B cell (primary cell): Measurements from ENCODE around the gene OR2M5. TPM values are rescaled to one million over a fixed set of nuclear protein-coding genes. Genes with fewer than 3 reads are reported as not detected.
A peak's percentile ranks its signal among the peaks of the same experiment; 100 is the strongest.

Source experiments
- ATAC-seq: fragments of 200-7000 bp; cut with Tn5 transposase; one replicate; pipeline ENCODE4 v1.10.0; 2021; ENCODE audit warnings: low read depth, mild to moderate bottlenecking, moderate number of reproducible peaks, moderate library complexity
- CTCF ChIA-PET: fragments of 350-600 bp; sonication (Branson Sonifier 250); formaldehyde crosslinking; loops from one replicate; lab custom pipeline; 2021; ENCODE audit warnings: antibody characterized with exemption, inconsistent platforms; lab: Charles Lee
- POLR2A ChIA-PET: fragments of 350-600 bp; sonication (Branson Sonifier 250); formaldehyde crosslinking; loops from one replicate; lab custom pipeline; 2021; ENCODE audit warnings: antibody characterized with exemption; lab: Charles Lee
- DNase-seq: peaks from one replicate; pipeline ENCODE4 v3.0.0; 2013
- H2AFZ ChIP-seq: 2 replicates; pipeline ENCODE4 v1.6.1; 2012; ENCODE audit warnings: mild to moderate bottlenecking, low read depth, low read length; ENCODE audit not compliant: insufficient read depth, poor library complexity, severe bottlenecking
- H3K27ac ChIP-seq, 2 donors: 1 replicate in 1 of 2; 2 replicates in 1 of 2; pipeline ENCODE4 v1.5.1; 2012 to 2013; ENCODE audit warnings: low read length in 2 of 2, mild to moderate bottlenecking in 2 of 2, moderate library complexity in 1 of 2
- H3K27me3 ChIP-seq, 4 experiments: fragments of 200-600 bp in 1 of 4; sonication (generic) in 1 of 4; replicated peaks in 1 of 4; 1 replicate in 2 of 4; 2 replicates in 2 of 4; pipeline versions ENCODE4 v1.6.1 to v1.7.0; 2013 to 2016; ENCODE audit warnings: low read length in 3 of 4, mild to moderate bottlenecking in 2 of 4, mixed read lengths in 1 of 4, moderate library complexity in 1 of 4; ENCODE audit not compliant: insufficient read depth in 4 of 4, control insufficient read depth in 3 of 4; ENCODE audit errors: control extremely low read depth in 1 of 4
- H3K36me3 ChIP-seq, 2 experiments: replicated peaks in 1 of 2; 1 replicate in 1 of 2; 2 replicates in 1 of 2; pipeline versions ENCODE4 v1.6.1 to v1.7.1; 2013; ENCODE audit warnings: low read length in 1 of 2; ENCODE audit not compliant: insufficient read depth in 2 of 2, control insufficient read depth in 1 of 2; ENCODE audit errors: control extremely low read depth in 1 of 2, extremely low read depth in 1 of 2
- H3K4me1 ChIP-seq, 2 donors: fragments of 200-600 bp in 1 of 2; sonication (generic) in 1 of 2; 1 replicate in 1 of 2; 2 replicates in 1 of 2; pipeline versions ENCODE4 v1.5.1 to v1.6.1; 2013 to 2017; ENCODE audit warnings: low read length in 2 of 2; ENCODE audit not compliant: control insufficient read depth in 2 of 2, insufficient read depth in 2 of 2
- H3K4me2 ChIP-seq: replicated peaks from 2 replicates; pipeline ENCODE3; 2012; ENCODE audit warnings: mild to moderate bottlenecking, low read depth, low read length; ENCODE audit not compliant: poor library complexity, severe bottlenecking
- H3K4me3 ChIP-seq, 5 experiments: fragments of 200-600 bp in 1 of 5; sonication (generic) in 1 of 5; 1 replicate in 3 of 5; 2 replicates in 2 of 5; pipeline versions ENCODE4 v1.5.1 to v1.7.0; 2011 to 2016; ENCODE audit warnings: low read length in 4 of 5, mild to moderate bottlenecking in 4 of 5, low read depth in 2 of 5, control low read depth in 1 of 5, moderate library complexity in 1 of 5; ENCODE audit not compliant: insufficient read depth in 1 of 5; ENCODE audit errors: control extremely low read depth in 1 of 5, extremely low read depth in 1 of 5
- H3K79me2 ChIP-seq: fragments of 200-600 bp; sonication (generic); one replicate; pipeline ENCODE4 v1.6.0; 2016; ENCODE audit warnings: low read length; ENCODE audit not compliant: control insufficient read depth, insufficient read depth
- H3K9ac ChIP-seq: fragments of 200-600 bp; sonication (generic); 2 replicates; pipeline ENCODE4 v1.6.1; 2017; ENCODE audit warnings: mild to moderate bottlenecking, low read length, moderate library complexity
- H3K9me3 ChIP-seq, 3 donors: one replicate each; pipeline versions ENCODE4 v1.6.1 to v1.7.1; 2013; ENCODE audit warnings: low read length in 2 of 3; ENCODE audit not compliant: control insufficient read depth in 2 of 3, insufficient read depth in 1 of 3; ENCODE audit errors: control extremely low read depth in 1 of 3
- H4K20me1 ChIP-seq: 2 replicates; pipeline ENCODE4 v1.6.0; 2012; ENCODE audit warnings: mild to moderate bottlenecking, low read length; ENCODE audit not compliant: insufficient read depth, control insufficient read depth, poor library complexity, severe bottlenecking
- H3K27ac Mint-ChIP-seq: one replicate; pipeline ENCODE4 v1.8.0; 2021; ENCODE audit warnings: mixed read lengths
- H3K27me3 Mint-ChIP-seq: one replicate; pipeline ENCODE4 v1.8.0; 2021; ENCODE audit warnings: mixed read lengths
- H3K4me1 Mint-ChIP-seq: one replicate; pipeline ENCODE4 v1.8.0; 2021; ENCODE audit warnings: mixed read lengths
- H3K4me3 Mint-ChIP-seq: one replicate; pipeline ENCODE4 v1.8.0; 2021; ENCODE audit warnings: mixed read lengths
- H3K9me3 Mint-ChIP-seq: one replicate; pipeline ENCODE4 v1.8.0; 2022; ENCODE audit warnings: mixed read lengths; ENCODE audit not compliant: insufficient read depth
- CTCF ChIP-seq: fragments of 200-600 bp; IDR thresholded peaks from one replicate; pipeline ENCODE4 v1.8.0; 2022; ENCODE audit warnings: antibody characterized with exemption, mild to moderate bottlenecking
- EZH2 ChIP-seq: IDR thresholded peaks from 2 replicates; pipeline ENCODE4 v1.6.1; 2012; ENCODE audit warnings: borderline replicate concordance, low read depth, mild to moderate bottlenecking, moderate library complexity, low read length; ENCODE audit not compliant: insufficient read depth, poor library complexity, severe bottlenecking
- WGBS: methylation state at CpG from one replicate; pipeline ENCODE4 v1.1.5; 2013; ENCODE audit warnings: missing lambda C conversion rate; ENCODE audit not compliant: insufficient coverage; 5-methylcytosine and 5-hydroxymethylcytosine counted together
- intact Hi-C: fragments of 100-400 bp; cut with micrococcal nuclease; formaldehyde crosslinking; loops from one replicate; pipeline ENCODE4 v1.10.0; 2022
- polyA plus RNA-seq: library from polyadenylated mRNA; depleted of rRNA; stranded (reverse); fragments of >200 nt; gene quantifications from 2 replicates; pipeline ENCODE4 v1.2.3, GENCODE V29; 2012
- total RNA-seq, 2 donors: library from RNA; stranded (reverse); fragments of 120-200 nt in 1 of 2; gene quantifications; 1 replicate in 1 of 2; 2 replicates in 1 of 2; pipeline versions ENCODE4 v1.2.3 to v1.2.4, GENCODE V29; 2013 to 2022

Gene OR2M5
- total and polyA plus RNA-seq, 2 donors (not counting 1 experiment from before 2014, with no cell fraction given) = not detected

- Histone ChIP-seq H3K27ac (no peak overlapping the region), H3K4me3 (no peak overlapping the region), H3K4me1 (peaks cover 0 to 8% of the 10 kb centered on the region in 2 donors), H3K27me3 (no peaks in the 10 kb centered on the region), H3K36me3 (no peaks in the 10 kb centered on the region), H3K79me2 (no peaks in the 10 kb centered on the region), H2AFZ (no peak overlapping the region), H3K4me2 (no peak overlapping the region), H3K9me3 (no peaks in the 10 kb centered on the region), H4K20me1 (no peaks in the 10 kb centered on the region), H3K9ac (no peak overlapping the region)
- CTCF ChIA-PET = no interaction called here
- TF ChIP-seq EZH2 (no peak), CTCF (no peak)
- ATAC-seq (no peak), DNase-seq (peak; percentile 8)
- intact Hi-C loops = no loop called here
- POLR2A ChIA-PET = no interaction called here
- Mint-ChIP-seq H3K27me3 (no peaks in the 10 kb centered on the region), H3K4me3 (no peak overlapping the region), H3K4me1 (no peaks in the 10 kb centered on the region), H3K27ac (no peak overlapping the region), H3K9me3 (no peaks in the 10 kb centered on the region)
- no CpG with 5 or more reads among the region's 1 CpG for WGBS
Measured at GRCh38 chr1:248155927-248156326, 11.0 kb downstream of the OR2M5 start.

GRCh38 chr1:248158758-248159157 lies 13.8 kb downstream of the OR2M5 start:
- intact Hi-C loops = no loop called here
- Histone ChIP-seq H4K20me1 (no peaks in the 10 kb centered on the region), H3K36me3 (no peaks in the 10 kb centered on the region), H3K9ac (no peak overlapping the region), H3K79me2 (no peaks in the 10 kb centered on the region), H2AFZ (no peak overlapping the region), H3K4me3 (no peak overlapping the region), H3K27me3 (no peaks in the 10 kb centered on the region), H3K4me1 (no peaks in the 10 kb centered on the region), H3K9me3 (no peaks in the 10 kb centered on the region), H3K4me2 (no peak overlapping the region), H3K27ac (no peak overlapping the region)
- ChIA-PET POLR2A (no interaction called here), CTCF (no interaction called here)
- Mint-ChIP-seq H3K27ac (no peak overlapping the region), H3K4me1 (no peaks in the 10 kb centered on the region), H3K4me3 (no peak overlapping the region), H3K27me3 (no peaks in the 10 kb centered on the region), H3K9me3 (no peaks in the 10 kb centered on the region)
- DNase-seq (no peak), ATAC-seq (no peak)
- WGBS = no CpG with 5 or more reads among the region's 4 CpGs
- TF ChIP-seq EZH2 = no peak
- no peak for TF ChIP-seq CTCF
